Osteoblast (primary cell): ENCODE results near the gene CHTF18. TPM values are rescaled to one million over a fixed set of nuclear protein-coding genes. Genes with fewer than 3 reads are reported as not detected.
"Not testable (repeated sequence)": the region's sequence is repeated elsewhere in the genome, so short reads cannot be mapped to it uniquely, and the experiment has no call there.

ENCODE experiments used
- DNase-seq: peaks from one replicate; pipeline ENCODE4 v3.0.0; 2011; ENCODE audit warnings: low spot score, mixed read lengths; ENCODE audit not compliant: insufficient read length; ENCODE audit errors: missing footprints
- H2AFZ ChIP-seq: 2 replicates; pipeline ENCODE4 v1.6.0; 2011; ENCODE audit warnings: mild to moderate bottlenecking, low read length
- H3K27ac ChIP-seq: 2 replicates; pipeline ENCODE4 v1.5.1; 2011; ENCODE audit warnings: mild to moderate bottlenecking, low read depth, low read length, moderate library complexity
- H3K27me3 ChIP-seq: 2 replicates; pipeline ENCODE4 v1.6.0; 2012; ENCODE audit warnings: mild to moderate bottlenecking, control low read depth, inconsistent platforms, low read length, moderate library complexity; ENCODE audit not compliant: insufficient read depth
- H3K36me3 ChIP-seq: 2 replicates; pipeline ENCODE4 v1.5.1; 2011; ENCODE audit warnings: mild to moderate bottlenecking, low read length, control low read depth, moderate library complexity; ENCODE audit not compliant: insufficient read depth
- H3K4me1 ChIP-seq: 2 replicates; pipeline ENCODE4 v1.5.1; 2011; ENCODE audit warnings: mild to moderate bottlenecking, low read length, control low read depth, moderate library complexity; ENCODE audit not compliant: insufficient read depth
- H3K4me2 ChIP-seq: 2 replicates; pipeline ENCODE4 v1.6.0; 2011; ENCODE audit warnings: mild to moderate bottlenecking, low read length; ENCODE audit not compliant: insufficient read depth
- H3K4me3 ChIP-seq: fragments of 200-600 bp; sonication (generic); 3 replicates; pipeline ENCODE4 v1.5.1; 2012; ENCODE audit warnings: mild to moderate bottlenecking, low read length, inconsistent platforms; ENCODE audit not compliant: insufficient read depth
- H3K79me2 ChIP-seq: 2 replicates; pipeline ENCODE4 v1.6.0; 2012; ENCODE audit warnings: mild to moderate bottlenecking, low read length, control low read depth, inconsistent platforms; ENCODE audit not compliant: insufficient read depth
- H3K9me3 ChIP-seq: 2 replicates; pipeline ENCODE4 v1.5.1; 2011; ENCODE audit warnings: low read depth, low read length, control low read depth
- H4K20me1 ChIP-seq: 2 replicates; pipeline ENCODE4 v1.6.0; 2012; ENCODE audit warnings: mild to moderate bottlenecking, low read length, control low read depth; ENCODE audit not compliant: insufficient read depth
- CTCF ChIP-seq: IDR thresholded peaks from 2 replicates; pipeline ENCODE4 v1.5.1; 2011; ENCODE audit warnings: mild to moderate bottlenecking, low read depth, low read length, moderate library complexity; ENCODE audit errors: extremely low read depth
- total RNA-seq: library from RNA; depleted of rRNA; stranded (reverse); fragments of >200 nt; gene quantifications from 2 replicates; pipeline ENCODE4 v1.2.3, GENCODE V29; 2012

Gene CHTF18
- total RNA-seq, 1 donor, result 3.3 TPM

GRCh38 chr16:774086-775001 is 14.1 kb upstream of the CHTF18 start:
- no peak for TF ChIP-seq CTCF
- Histone ChIP-seq H3K4me2 (no peak overlapping the region), H3K9me3 (no peaks in the 10 kb centered on the region), H3K4me1 (no peaks in the 10 kb centered on the region), H3K27ac (no peak overlapping the region), H3K36me3 (no peaks in the 10 kb centered on the region), H4K20me1 (no peaks in the 10 kb centered on the region), H3K79me2 (no peaks in the 10 kb centered on the region), H3K27me3 (no peaks in the 10 kb centered on the region), H2AFZ (no peak overlapping the region), H3K4me3 (no peak overlapping the region)
- DNase-seq, result no peak

- H3K36me3 ChIP-seq, result no peaks in the 10 kb centered on the region
- H3K4me2 ChIP-seq, result no peak overlapping the region
- H3K27ac ChIP-seq, result no peak overlapping the region
- no peak overlapping the region for H2AFZ ChIP-seq
- no peaks in the 10 kb centered on the region for H3K79me2 ChIP-seq
- no peaks in the 10 kb centered on the region for H3K27me3 ChIP-seq
- no peak for TF ChIP-seq CTCF
- no peak for DNase-seq
- H3K4me1 ChIP-seq, result no peaks in the 10 kb centered on the region
- no peak overlapping the region for H3K4me3 ChIP-seq
- H4K20me1 ChIP-seq, result no peaks in the 10 kb centered on the region
- no peaks in the 10 kb centered on the region for H3K9me3 ChIP-seq
These were observed 13.1 kb upstream of the CHTF18 start for GRCh38 chr16:775236-775796.

GRCh38 chr16:776298-776697 is 12.1 kb upstream of the CHTF18 start:
- H2AFZ ChIP-seq, H3K36me3 ChIP-seq, DNase-seq, H3K4me2 ChIP-seq, H3K27me3 ChIP-seq, H3K79me2 ChIP-seq, H3K4me3 ChIP-seq, H3K9me3 ChIP-seq, H3K4me1 ChIP-seq, H3K27ac ChIP-seq, H4K20me1 ChIP-seq: not testable (repeated sequence)

- Histone ChIP-seq H3K9me3 (no peaks in the 10 kb centered on the region), H2AFZ (no peak overlapping the region), H3K4me3 (no peak overlapping the region), H4K20me1 (no peaks in the 10 kb centered on the region), H3K79me2 (no peaks in the 10 kb centered on the region), H3K36me3 (no peaks in the 10 kb centered on the region), H3K27ac (no peak overlapping the region), H3K4me1 (no peaks in the 10 kb centered on the region), H3K4me2 (no peak overlapping the region), H3K27me3 (peaks cover 3% of the 10 kb centered on the region)
- no peak for TF ChIP-seq CTCF
- no peak for DNase-seq
These were observed 11.6 kb upstream of the CHTF18 start for GRCh38 chr16:776824-777223.
